NB4 (cell line): ENCODE data around the gene DPAGT1.

Source experiments
- DNase-seq: peaks from one replicate; pipeline ENCODE4 v3.0.0; 2010; ENCODE audit warnings: low read depth
- H3K4me3 ChIP-seq: one replicate; pipeline ENCODE4 v1.5.1; 2011; ENCODE audit warnings: mild to moderate bottlenecking, low read depth, low read length, moderate library complexity
- CTCF ChIP-seq: IDR thresholded peaks from one replicate; pipeline ENCODE4 v1.5.1; 2012; ENCODE audit warnings: low read depth, low read length
- MYC ChIP-seq: IDR thresholded peaks from 2 replicates; pipeline ENCODE4 v1.6.1; 2011; ENCODE audit warnings: low read depth, low read length
- POLR2A ChIP-seq: IDR thresholded peaks from 2 replicates; pipeline ENCODE4 v1.6.1; 2011; ENCODE audit warnings: mild to moderate bottlenecking; ENCODE audit not compliant: insufficient read length; ENCODE audit errors: extremely low read depth
- TF ChIP-seq, protein P1 (sequence below): IDR thresholded peaks from 2 replicates; pipeline ENCODE4 v1.6.1; 2011; ENCODE audit warnings: low read depth, low read length

Gene DPAGT1

DNA sequence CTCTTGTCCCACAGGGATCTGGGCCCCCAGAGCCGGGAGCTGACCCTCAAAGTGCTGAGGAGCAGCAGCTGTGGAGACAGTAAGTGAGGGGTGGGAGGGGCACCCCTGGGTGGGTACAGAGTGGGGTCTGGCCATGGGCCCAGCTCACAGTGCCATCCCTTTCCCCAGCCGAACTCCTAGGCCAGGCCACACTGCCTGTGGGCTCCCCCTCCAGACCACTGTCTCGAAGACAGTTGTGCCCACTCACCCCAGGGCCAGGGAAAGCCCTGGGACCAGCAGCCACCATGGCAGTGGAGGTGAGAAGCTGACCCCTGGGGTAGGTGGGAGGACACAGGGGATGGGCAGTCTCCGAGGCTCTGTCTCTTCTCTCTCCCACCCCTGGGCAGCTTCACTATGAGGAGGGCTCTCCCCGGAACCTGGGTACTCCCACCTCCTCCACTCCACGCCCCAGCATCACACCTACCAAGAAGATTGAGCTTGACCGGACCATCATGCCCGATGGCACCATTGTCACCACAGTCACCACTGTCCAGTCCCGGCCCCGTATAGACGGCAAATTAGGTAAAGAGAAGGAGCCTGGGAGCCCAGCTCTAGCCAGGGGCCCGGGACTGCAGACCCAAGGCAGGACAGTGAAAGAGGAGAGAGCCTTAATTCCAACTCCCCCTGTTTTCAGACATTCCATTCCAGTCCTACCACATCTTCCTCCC, 10.8 kb upstream of the DPAGT1 start:
- no peak for TF ChIP-seq CTCF
- TF ChIP-seq MYC, result no peak
- no peak for TF ChIP-seq POLR2A
- TF ChIP-seq, protein P1, sequence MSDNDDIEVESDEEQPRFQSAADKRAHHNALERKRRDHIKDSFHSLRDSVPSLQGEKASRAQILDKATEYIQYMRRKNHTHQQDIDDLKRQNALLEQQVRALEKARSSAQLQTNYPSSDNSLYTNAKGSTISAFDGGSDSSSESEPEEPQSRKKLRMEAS, result no peak
- no peak for DNase-seq
- no peak overlapping the region for H3K4me3 ChIP-seq

GRCh38 chr11:119111361-119111925, 9.8 kb upstream of the DPAGT1 start:
- no peak overlapping the region for H3K4me3 ChIP-seq
- no peak for TF ChIP-seq POLR2A
- DNase-seq, result no peak

GRCh38 chr11:119110439-119110838, 8.8 kb upstream of the DPAGT1 start:
- no peak for TF ChIP-seq CTCF
- TF ChIP-seq POLR2A, result no peak
- TF ChIP-seq MYC, result no peak
- TF ChIP-seq, protein P1, result no peak
- no peak overlapping the region for H3K4me3 ChIP-seq
- DNase-seq, result no peak

- DNase-seq, result no peak
- H3K4me3 ChIP-seq, result no peak overlapping the region
- TF ChIP-seq POLR2A (no peak), CTCF (no peak)
- TF ChIP-seq, protein P1, result no peak
Measured at GRCh38 chr11:119109843-119110242, 8.2 kb upstream of the DPAGT1 start.

DNA sequence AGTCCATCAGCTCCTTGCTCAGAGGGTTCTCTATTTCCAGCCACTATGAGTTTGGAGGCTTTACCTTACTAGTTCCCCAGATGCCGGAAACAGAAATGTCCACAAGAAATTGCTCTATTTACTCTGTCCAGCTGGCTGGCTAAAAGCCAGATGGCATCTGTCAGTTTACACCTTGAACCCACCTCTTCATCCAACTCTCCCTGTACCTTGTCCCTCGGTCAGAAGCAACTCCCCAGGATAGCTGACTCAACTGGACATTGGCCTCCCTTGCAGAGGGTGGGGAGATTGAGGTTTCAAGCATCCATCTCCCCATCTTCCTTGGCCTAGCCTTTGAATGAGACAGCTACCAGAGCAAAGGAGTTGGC, 7.2 kb upstream of the DPAGT1 start:
- TF ChIP-seq, protein P1, result no peak
- TF ChIP-seq MYC (no peak), POLR2A (no peak), CTCF (no peak)
- no peak for DNase-seq
- peak overlapping the region; percentile 92 for H3K4me3 ChIP-seq

- peak; percentile 85 for DNase-seq
- TF ChIP-seq, protein P1, result peak; percentile 68
- TF ChIP-seq MYC (peak; percentile 76; the same call in 1 of the 2 replicates), POLR2A (no peak)
- peak overlapping the region; percentile 92 for H3K4me3 ChIP-seq
Measured at GRCh38 chr11:119108146-119108856, 6.6 kb upstream of the DPAGT1 start.
